AG04450 (cell line): ENCODE measurements around the gene PLA2G2C. TPM values are rescaled to one million over a fixed set of nuclear protein-coding genes. Genes with fewer than 3 reads are reported as not detected.
A peak's percentile ranks its signal among the peaks of the same experiment; 100 is the strongest.

Experiments used
- CTCF ChIA-PET: fragments of 300-600, 350-600 bp; formaldehyde crosslinking; extraction: SDS; loops from one replicate; lab custom pipeline; 2022; ENCODE audit warnings: antibody characterized with exemption, inconsistent platforms; lab: Charles Lee
- POLR2A ChIA-PET: fragments of 350-600 bp; formaldehyde crosslinking; extraction: SDS; loops from one replicate; lab custom pipeline; 2021; ENCODE audit warnings: antibody characterized with exemption, inconsistent platforms; lab: Yijun Ruan, JAX
- DNase-seq: peaks from one replicate; pipeline ENCODE4 v3.0.0-alpha.2; 2011; ENCODE audit warnings: low read depth, low spot score
- H3K27ac ChIP-seq: one replicate; pipeline ENCODE4 v1.5.1; 2012; ENCODE audit warnings: low read depth, low read length, control low read depth
- H3K27me3 ChIP-seq: one replicate; pipeline ENCODE4 v1.6.0; 2012; ENCODE audit warnings: low read length; ENCODE audit not compliant: control insufficient read depth, insufficient read depth
- H3K4me3 ChIP-seq: 2 replicates; pipeline ENCODE4 v1.5.1; 2011; ENCODE audit warnings: mild to moderate bottlenecking, low read depth, low read length, control low read depth
- H3K9me3 ChIP-seq: 2 replicates; pipeline ENCODE4 v1.5.1; 2012; ENCODE audit warnings: low read length; ENCODE audit not compliant: control insufficient read depth, insufficient read depth
- CTCF ChIP-seq: IDR thresholded peaks from 2 replicates; pipeline ENCODE4 v1.5.1; 2011; ENCODE audit warnings: low read depth, low read length, control low read depth, inconsistent platforms
- polyA plus RNA-seq: library from polyadenylated mRNA; depleted of rRNA; stranded (reverse); fragments of >200 nt; gene quantifications from 2 replicates; pipeline ENCODE4 v1.2.3, GENCODE V29; 2011

The PLA2G2C gene
- polyA plus RNA-seq, 1 experiment: not detected

DNA sequence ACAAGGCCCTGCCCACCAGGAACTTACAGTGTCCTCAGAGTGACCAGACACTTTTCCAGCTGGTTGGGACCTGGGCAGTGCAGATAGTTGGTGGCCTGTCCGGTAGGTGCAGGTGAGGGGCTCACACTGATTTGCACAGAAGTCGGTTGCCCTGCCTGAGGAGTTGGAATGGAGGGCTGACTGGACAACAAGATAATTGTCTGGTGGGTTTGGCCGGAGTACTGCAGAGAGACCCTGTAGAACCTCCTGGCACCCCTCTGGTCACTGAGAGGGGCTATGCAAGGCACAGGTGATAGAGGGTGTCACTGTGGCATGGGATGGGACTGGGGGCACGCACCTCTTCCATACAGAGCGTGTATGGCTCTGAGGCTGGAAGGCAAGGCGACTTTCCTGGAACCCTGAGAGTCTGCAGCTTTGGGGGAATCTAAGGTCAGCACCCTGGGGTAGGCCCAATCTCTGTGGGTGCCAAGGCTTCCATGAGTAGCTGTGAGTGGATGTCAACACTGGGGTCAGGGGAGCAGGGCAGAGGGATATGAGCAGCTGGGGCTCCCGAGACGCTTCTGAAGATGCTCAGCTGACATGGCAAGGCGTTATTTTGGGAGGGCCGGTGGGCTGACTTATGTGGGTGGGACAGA is 59.4 kb downstream of the PLA2G2C start:
- Histone ChIP-seq H3K9me3 (no peaks in the 10 kb centered on the region), H3K4me3 (no peak overlapping the region), H3K27ac (no peak overlapping the region), H3K27me3 (peaks cover 10% of the 10 kb centered on the region)
- ChIA-PET POLR2A (no interaction called here), CTCF (interaction anchor here (2.3 kb wide), 1 partner anchor 367 kb away, joined by 4 read pairs; no protein-coding TSS in a partner anchor)
- TF ChIP-seq CTCF: no peak
- no peak for DNase-seq

- H3K9me3 ChIP-seq: no peaks in the 10 kb centered on the region
- POLR2A ChIA-PET: no interaction called here
- peaks cover 14% of the 10 kb centered on the region for H3K27me3 ChIP-seq
- CTCF ChIA-PET: interaction anchor here (2.3 kb wide), 1 partner anchor 368 kb away, joined by 4 read pairs; no protein-coding TSS in a partner anchor
- DNase-seq: no peak
- no peak for TF ChIP-seq CTCF
- H3K4me3 ChIP-seq: no peak overlapping the region
- no peak overlapping the region for H3K27ac ChIP-seq
Measured at GRCh38 chr1:20126041-20126805, 60.1 kb downstream of the PLA2G2C start.

- DNase-seq: no peak
- Histone ChIP-seq H3K27me3 (peaks cover 19% of the 10 kb centered on the region), H3K27ac (no peak overlapping the region), H3K9me3 (no peaks in the 10 kb centered on the region), H3K4me3 (no peak overlapping the region)
- ChIA-PET CTCF (interaction anchor here (2.3 kb wide), 1 partner anchor 369 kb away, joined by 4 read pairs; no protein-coding TSS in a partner anchor), POLR2A (interaction anchor here (0.6 kb wide), 1 partner anchor 54 kb away, joined by 5 read pairs; no protein-coding TSS in a partner anchor)
- no peak for TF ChIP-seq CTCF
Measured at GRCh38 chr1:20125100-20125499, 61.2 kb downstream of the PLA2G2C start.

DNA sequence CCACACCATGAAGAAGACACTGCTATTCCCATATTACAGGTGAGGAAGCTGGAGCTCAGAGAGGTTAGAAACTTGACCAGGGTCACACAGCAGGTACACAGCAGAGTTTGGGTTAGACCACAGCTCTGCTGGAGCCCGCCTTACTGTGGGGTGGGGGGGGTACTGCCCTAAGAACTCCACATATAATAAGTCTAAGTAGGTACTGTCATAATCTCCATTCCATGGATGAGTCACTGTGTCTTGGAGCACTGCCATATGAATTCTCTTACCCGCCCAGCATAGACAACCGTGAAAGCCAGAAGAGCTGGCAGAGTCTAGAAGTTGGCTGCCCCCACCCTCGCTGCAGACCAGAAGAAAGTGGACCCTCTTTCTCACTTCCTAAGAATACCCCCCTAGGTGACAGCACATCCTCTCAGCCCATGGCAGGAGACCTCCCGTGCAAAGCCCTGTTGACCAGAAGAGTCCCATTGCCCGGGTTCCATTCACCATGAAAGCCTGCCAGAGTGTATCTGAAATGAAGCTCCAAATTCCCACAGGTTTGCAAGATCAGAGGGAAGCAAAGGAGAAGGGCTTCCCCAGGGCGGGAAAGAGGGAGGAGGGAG is 61.8 kb downstream of the PLA2G2C start:
- ChIA-PET POLR2A (interaction anchor here (0.6 kb wide), 2 partner anchors 55 kb away, joined by 3 to 5 read pairs; no protein-coding TSS in a partner anchor), CTCF (interaction anchor here (1.1 kb wide), 1 partner anchor 71 kb away, joined by 3 read pairs; no protein-coding TSS in a partner anchor)
- DNase-seq: peak; percentile 13
- TF ChIP-seq CTCF: no peak
- Histone ChIP-seq H3K4me3 (no peak overlapping the region), H3K27me3 (peaks cover 19% of the 10 kb centered on the region), H3K9me3 (no peaks in the 10 kb centered on the region), H3K27ac (no peak overlapping the region)
